Endothelial cell of umbilical vein (primary cell): ENCODE measurements around the gene NETO1. TPM values are rescaled to one million over a fixed set of nuclear protein-coding genes. Genes with fewer than 3 reads are reported as not detected.

ENCODE experiments used
- BruUV-seq: library from RNA; stranded (reverse); fragments of 400-500 nt; replicated peaks from 2 replicates; lab custom pipeline; 2021; lab: Mats Ljungman, UMichigan
- CTCF ChIA-PET: fragments of 300-600, 350-600 bp; sonication (Branson Sonifier 250); formaldehyde crosslinking; loops from one replicate; lab custom pipeline; 2021; ENCODE audit warnings: antibody characterized with exemption, inconsistent platforms; lab: Charles Lee
- POLR2A ChIA-PET: fragments of 300-600, 350-600 bp; sonication (Branson Sonifier 250); formaldehyde crosslinking; loops from one replicate; lab custom pipeline; 2021; ENCODE audit warnings: antibody characterized with exemption, inconsistent platforms; lab: Charles Lee
- DNase-seq: peaks from one replicate; pipeline ENCODE4 v3.0.0-alpha.2; 2011; ENCODE audit warnings: low read depth, low spot score
- FAIRE-seq: peaks from 2 replicates; lab custom pipeline; 2011; peaks lifted over from hg19 to GRCh38; lab: Jason Lieb, UNC
- H2AFZ ChIP-seq: 2 replicates; pipeline ENCODE4 v1.6.0; 2012; ENCODE audit warnings: low read depth, low read length, control low read depth, inconsistent platforms
- H3K27ac ChIP-seq: 2 replicates; pipeline ENCODE4 v1.5.1; 2011; ENCODE audit warnings: low read depth, mild to moderate bottlenecking, control low read depth, low read length, moderate library complexity; ENCODE audit not compliant: insufficient read depth
- H3K27me3 ChIP-seq, 2 experiments: 2 replicates each; pipeline versions ENCODE4 v1.6.0 to v1.6.1; 2011; ENCODE audit warnings: low read length in 2 of 2, mixed read lengths in 1 of 2; ENCODE audit not compliant: control insufficient read depth in 2 of 2, insufficient read depth in 2 of 2
- H3K36me3 ChIP-seq, 2 experiments: 2 replicates in 1 of 2; 3 replicates in 1 of 2; pipeline ENCODE4 v1.5.1; 2011; ENCODE audit warnings: low read length in 2 of 2, mild to moderate bottlenecking in 1 of 2, moderate library complexity in 1 of 2; ENCODE audit not compliant: control insufficient read depth in 2 of 2, insufficient read depth in 2 of 2; ENCODE audit errors: extremely low read depth in 1 of 2
- H3K4me1 ChIP-seq: 3 replicates; pipeline ENCODE4 v1.5.1; 2011; ENCODE audit warnings: mild to moderate bottlenecking, low read length; ENCODE audit not compliant: control insufficient read depth, insufficient read depth; ENCODE audit errors: extremely low read depth
- H3K4me2 ChIP-seq: 2 replicates; pipeline ENCODE4 v1.6.1; 2011; ENCODE audit warnings: low read length, control low read depth, mixed read lengths; ENCODE audit not compliant: insufficient read depth
- H3K4me3 ChIP-seq, 3 experiments: fragments of 200-600 bp in 1 of 3; sonication (generic), shearing (Covaris generic) in 1 of 3; replicated peaks in 1 of 3; 2 replicates each; pipeline ENCODE4 v1.5.1; 2011 to 2016; ENCODE audit warnings: control low read depth in 3 of 3, low read length in 3 of 3, mild to moderate bottlenecking in 2 of 3, inconsistent platforms in 1 of 3, low read depth in 1 of 3, moderate library complexity in 1 of 3; ENCODE audit not compliant: insufficient read depth in 1 of 3
- H3K79me2 ChIP-seq: 2 replicates; pipeline ENCODE4 v1.6.0; 2012; ENCODE audit warnings: low read length, inconsistent platforms; ENCODE audit not compliant: control insufficient read depth, insufficient read depth
- H3K9ac ChIP-seq: replicated peaks from 2 replicates; pipeline ENCODE3; 2011; ENCODE audit warnings: low read length, control low read depth; ENCODE audit not compliant: insufficient read depth; ENCODE audit errors: extremely low read depth
- H3K9me1 ChIP-seq: replicated peaks from 3 replicates; pipeline ENCODE4 v1.6.0; 2011; ENCODE audit warnings: mild to moderate bottlenecking, low read length; ENCODE audit not compliant: control insufficient read depth, insufficient read depth; ENCODE audit errors: extremely low read depth
- H3K9me3 ChIP-seq: replicated peaks from 2 replicates; pipeline ENCODE4 v1.5.1; 2012; ENCODE audit warnings: low read length, inconsistent platforms; ENCODE audit not compliant: control insufficient read depth, insufficient read depth
- H4K20me1 ChIP-seq: replicated peaks from 2 replicates; pipeline ENCODE3; 2011; ENCODE audit warnings: mild to moderate bottlenecking, low read length; ENCODE audit not compliant: control insufficient read depth, insufficient read depth; ENCODE audit errors: extremely low read depth
- EZH2 ChIP-seq: IDR thresholded peaks from 2 replicates; pipeline ENCODE4 v1.6.1; 2012; ENCODE audit warnings: borderline replicate concordance, low read depth, mild to moderate bottlenecking, moderate library complexity, low read length, inconsistent platforms; ENCODE audit not compliant: severe bottlenecking
- FOS ChIP-seq: IDR thresholded peaks from 2 replicates; pipeline ENCODE4 v1.6.1; 2011; ENCODE audit warnings: mild to moderate bottlenecking, low read length, moderate library complexity, borderline replicate concordance; ENCODE audit not compliant: insufficient read depth
- GATA2 ChIP-seq: IDR thresholded peaks from 2 replicates; pipeline ENCODE4 v1.7.0; 2011; ENCODE audit warnings: low read depth, mild to moderate bottlenecking, moderate library complexity, mixed read lengths, low read length; ENCODE audit not compliant: insufficient read length, insufficient read depth
- JUN ChIP-seq: IDR thresholded peaks from 2 replicates; pipeline ENCODE4 v1.6.1; 2011; ENCODE audit warnings: borderline replicate concordance, low read depth; ENCODE audit not compliant: insufficient read length, insufficient read depth
- MYC ChIP-seq: IDR thresholded peaks from one replicate; pipeline ENCODE4 v1.6.1; 2011; ENCODE audit warnings: mild to moderate bottlenecking, low read depth, low read length
- POLR2A ChIP-seq: IDR thresholded peaks from 2 replicates; pipeline ENCODE4 v1.6.1; 2012; ENCODE audit warnings: low read depth, mild to moderate bottlenecking, control low read depth, low read length
- POLR2AphosphoS5 ChIP-seq: IDR thresholded peaks from 2 replicates; pipeline ENCODE4 v1.6.1; 2012; ENCODE audit warnings: low read depth, mild to moderate bottlenecking, control low read depth, low read length, moderate library complexity; ENCODE audit not compliant: insufficient read depth
- dilution Hi-C: fragments of 300-500 bp; cut with MboI; formaldehyde crosslinking; loops from one replicate; pipeline ENCODE4 v1.15.0; 2019; ENCODE audit warnings: low sequenced_read_pairs; ENCODE audit not compliant: extremely low pct_ligation_motif_present
- intact Hi-C: fragments of 100-400 bp; cut with micrococcal nuclease; formaldehyde crosslinking; loops from one replicate; pipeline ENCODE4 v1.10.0; 2022
- polyA plus RNA-seq, 4 experiments: library from polyadenylated mRNA; depleted of rRNA in 3 of 4; stranded (reverse) in 3 of 4; unstranded in 1 of 4; fragments of >200 nt; gene quantifications; 2 replicates each; pipeline versions ENCODE4 v1.2.1 to v1.2.3, GENCODE V29; 2011 to 2012; ENCODE audit warnings: missing spikeins in 1 of 4
- total RNA-seq: library from RNA; stranded (reverse); gene quantifications from 2 replicates; pipeline ENCODE4 v1.2.3, GENCODE V29; 2021
- TF ChIP-seq, protein P1 (sequence below): IDR thresholded peaks from 2 replicates; pipeline ENCODE4 v1.6.1; 2011; ENCODE audit not compliant: insufficient read depth, insufficient read length
- TF ChIP-seq, protein P2 (sequence below), 2 donors: IDR thresholded peaks; 1 replicate in 1 of 2; 2 replicates in 1 of 2; pipeline ENCODE4 v1.5.1; 2011; ENCODE audit warnings: low read length in 2 of 2, mild to moderate bottlenecking in 2 of 2, moderate library complexity in 2 of 2, control low read depth in 1 of 2, inconsistent platforms in 1 of 2, low read depth in 1 of 2; ENCODE audit not compliant: insufficient read depth in 1 of 2; ENCODE audit errors: extremely low read depth in 1 of 2

The NETO1 gene
- total and polyA plus RNA-seq, 2 donors (not counting 3 experiments of a cell fraction or from before 2014, with no cell fraction given), result not detected

DNA sequence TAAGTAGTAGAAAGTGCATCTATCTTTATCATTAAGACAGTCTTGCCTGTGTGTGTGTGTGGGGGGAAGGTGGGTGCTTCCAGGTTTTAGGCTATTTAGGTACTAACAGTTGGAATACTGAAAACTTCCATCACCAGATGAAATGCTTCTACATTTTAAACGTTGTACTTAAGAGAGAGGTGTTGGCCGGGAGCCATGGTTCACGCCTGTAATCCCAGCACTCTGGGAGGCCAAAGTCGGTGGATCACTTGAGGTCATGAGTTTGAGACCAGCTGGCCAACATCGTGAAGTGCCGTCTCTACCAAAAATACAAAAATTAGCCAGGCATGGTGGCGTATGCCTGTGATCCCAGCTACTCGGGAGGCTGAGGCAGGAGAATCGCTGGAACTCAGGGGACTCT, 4.0 kb downstream of the NETO1 start:
- dilution Hi-C loops, result no loop called here
- H3K9me1 ChIP-seq, result no peaks in the 10 kb centered on the region
- H3K4me2 ChIP-seq, result no peak overlapping the region
- H3K9me3 ChIP-seq, result no peaks in the 10 kb centered on the region
- H3K79me2 ChIP-seq, result no peaks in the 10 kb centered on the region
- BruUV-seq, result no TSS peak
- CTCF ChIA-PET, result no interaction called here
- no peak for TF ChIP-seq JUN
- no peak for TF ChIP-seq POLR2AphosphoS5
- TF ChIP-seq POLR2A, result no peak
- TF ChIP-seq, protein P1, sequence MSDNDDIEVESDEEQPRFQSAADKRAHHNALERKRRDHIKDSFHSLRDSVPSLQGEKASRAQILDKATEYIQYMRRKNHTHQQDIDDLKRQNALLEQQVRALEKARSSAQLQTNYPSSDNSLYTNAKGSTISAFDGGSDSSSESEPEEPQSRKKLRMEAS, result no peak
- TF ChIP-seq EZH2, result no peak
- no peak for TF ChIP-seq MYC
- TF ChIP-seq, protein P2, sequence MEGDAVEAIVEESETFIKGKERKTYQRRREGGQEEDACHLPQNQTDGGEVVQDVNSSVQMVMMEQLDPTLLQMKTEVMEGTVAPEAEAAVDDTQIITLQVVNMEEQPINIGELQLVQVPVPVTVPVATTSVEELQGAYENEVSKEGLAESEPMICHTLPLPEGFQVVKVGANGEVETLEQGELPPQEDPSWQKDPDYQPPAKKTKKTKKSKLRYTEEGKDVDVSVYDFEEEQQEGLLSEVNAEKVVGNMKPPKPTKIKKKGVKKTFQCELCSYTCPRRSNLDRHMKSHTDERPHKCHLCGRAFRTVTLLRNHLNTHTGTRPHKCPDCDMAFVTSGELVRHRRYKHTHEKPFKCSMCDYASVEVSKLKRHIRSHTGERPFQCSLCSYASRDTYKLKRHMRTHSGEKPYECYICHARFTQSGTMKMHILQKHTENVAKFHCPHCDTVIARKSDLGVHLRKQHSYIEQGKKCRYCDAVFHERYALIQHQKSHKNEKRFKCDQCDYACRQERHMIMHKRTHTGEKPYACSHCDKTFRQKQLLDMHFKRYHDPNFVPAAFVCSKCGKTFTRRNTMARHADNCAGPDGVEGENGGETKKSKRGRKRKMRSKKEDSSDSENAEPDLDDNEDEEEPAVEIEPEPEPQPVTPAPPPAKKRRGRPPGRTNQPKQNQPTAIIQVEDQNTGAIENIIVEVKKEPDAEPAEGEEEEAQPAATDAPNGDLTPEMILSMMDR (IDR thresholded peaks at IDR 0.05; ENCODE audit: extremely low read depth in 1 of 2, insufficient read depth in 1 of 2, low read depth in 1 of 2, low read length in 2 of 2), result no peak
- TF ChIP-seq FOS, result no peak
- TF ChIP-seq GATA2, result no peak
- H3K9ac ChIP-seq, result no peak overlapping the region
- H2AFZ ChIP-seq, result no peak overlapping the region
- no peaks in the 10 kb centered on the region for H4K20me1 ChIP-seq
- no peaks in the 10 kb centered on the region for H3K36me3 ChIP-seq
- FAIRE-seq (no peak), DNase-seq (no peak)
- H3K4me1 ChIP-seq, result no peaks in the 10 kb centered on the region
- no peak overlapping the region for H3K27ac ChIP-seq
- no peak overlapping the region for H3K4me3 ChIP-seq
- peaks cover 0 to 2% of the 10 kb centered on the region in 2 experiments for H3K27me3 ChIP-seq
- intact Hi-C loops, result no loop called here
- POLR2A ChIA-PET, result no interaction called here
